ENCODE data around the gene NRCAM. TPM values are rescaled to one million over a fixed set of nuclear protein-coding genes. Genes with fewer than 3 reads are reported as not detected.

Gene NRCAM
- total RNA-seq, 2 donors from 2014 or later = 17.9 to 28.2 TPM

- no peak for DNase-seq
- Mint-ChIP-seq H3K9me3 (no peaks in the 10 kb centered on the region), H3K27me3 (ENCODE audit: insufficient read depth) (no peaks in the 10 kb centered on the region), H3K36me3 (ENCODE audit: low read depth) (peaks cover 11% of the 10 kb centered on the region), H3K4me3 (no peak overlapping the region), H3K27ac (no peak overlapping the region), H3K4me1 (peaks cover 10% of the 10 kb centered on the region)
- no peak overlapping the region for H3K27ac ChIP-seq (ENCODE audit: low read depth, low read length)
- H3K9me3 ChIP-seq (ENCODE audit: control insufficient read depth, low read length) = no peaks in the 10 kb centered on the region
- H3K9ac ChIP-seq (ENCODE audit: extremely low read depth, low read length, poor library complexity, severe bottlenecking) = no peak overlapping the region
- no peaks in the 10 kb centered on the region for H3K27me3 ChIP-seq (ENCODE audit: control insufficient read depth, insufficient read depth, low read length, poor library complexity, severe bottlenecking)
- no peaks in the 10 kb centered on the region for H3K4me1 ChIP-seq (ENCODE audit: control insufficient read depth, insufficient read depth, low read length)
- peaks cover 3% of the 10 kb centered on the region for H3K36me3 ChIP-seq (ENCODE audit: control insufficient read depth, insufficient read depth, low read length)
- no peak overlapping the region for H3K4me3 ChIP-seq (ENCODE audit: low read length)
- no peak for TF ChIP-seq CTCF (conservative IDR thresholded peaks at IDR 0.05)
- 92% methylated on average over 3 of the region's 3 CpGs; no CpG with 5 or more reads in 1 of the 2 experiments for WGBS, 2 experiments (ENCODE audit: insufficient coverage in 1 of 2, insufficient read length in 1 of 2)
Observed at GRCh38 chr7:108227366-108227765, 228.9 kb downstream of the NRCAM start.

GRCh38 chr7:108226816-108227299 lies 229.4 kb downstream of the NRCAM start:
- TF ChIP-seq CTCF (conservative IDR thresholded peaks at IDR 0.05) = no peak
- no peaks in the 10 kb centered on the region for H3K27me3 Mint-ChIP-seq (ENCODE audit: insufficient read depth)
- 92 to 98% methylated on average over 2 to 3 of the region's 3 CpGs for WGBS, 2 experiments (ENCODE audit: insufficient coverage in 1 of 2, insufficient read length in 1 of 2)

GRCh38 chr7:108225531-108226181 lies 230.6 kb downstream of the NRCAM start:
- Mint-ChIP-seq H3K4me3 (no peak overlapping the region), H3K36me3 (ENCODE audit: low read depth) (peaks cover 19% of the 10 kb centered on the region), H3K27me3 (ENCODE audit: insufficient read depth) (no peaks in the 10 kb centered on the region), H3K9me3 (peaks cover 10% of the 10 kb centered on the region), H3K4me1 (peaks cover 10% of the 10 kb centered on the region), H3K27ac (no peak overlapping the region)
- no peak for DNase-seq
- H3K27me3 ChIP-seq (ENCODE audit: control insufficient read depth, insufficient read depth, low read length, poor library complexity, severe bottlenecking) = no peaks in the 10 kb centered on the region
- no peak overlapping the region for H3K9ac ChIP-seq (ENCODE audit: extremely low read depth, low read length, poor library complexity, severe bottlenecking)
- H3K4me3 ChIP-seq (ENCODE audit: low read length) = no peak overlapping the region
- peaks cover 7% of the 10 kb centered on the region for H3K9me3 ChIP-seq (ENCODE audit: control insufficient read depth, low read length)
- peaks cover 3% of the 10 kb centered on the region for H3K36me3 ChIP-seq (ENCODE audit: control insufficient read depth, insufficient read depth, low read length)
- 96% methylated on average over 2 of the region's 2 CpGs; no CpG with 5 or more reads in 1 of the 2 experiments for WGBS, 2 experiments (ENCODE audit: insufficient coverage in 1 of 2, insufficient read length in 1 of 2)
- no peak for TF ChIP-seq CTCF (conservative IDR thresholded peaks at IDR 0.05)
- no peak overlapping the region for H3K27ac ChIP-seq (ENCODE audit: low read depth, low read length)
- H3K4me1 ChIP-seq (ENCODE audit: control insufficient read depth, insufficient read depth, low read length) = no peaks in the 10 kb centered on the region

More at GRCh38 chr7:108226816-108227299, 229.4 kb downstream of the NRCAM start:
- Mint-ChIP-seq H3K4me1 (peaks cover 10% of the 10 kb centered on the region), H3K36me3 (ENCODE audit: low read depth) (peaks cover 11% of the 10 kb centered on the region), H3K9me3 (no peaks in the 10 kb centered on the region), H3K27ac (no peak overlapping the region), H3K4me3 (no peak overlapping the region)
- H3K27me3 ChIP-seq (ENCODE audit: control insufficient read depth, insufficient read depth, low read length, poor library complexity, severe bottlenecking) = no peaks in the 10 kb centered on the region
- H3K4me3 ChIP-seq (ENCODE audit: low read length) = no peak overlapping the region
- no peak overlapping the region for H3K9ac ChIP-seq (ENCODE audit: extremely low read depth, low read length, poor library complexity, severe bottlenecking)
- H3K36me3 ChIP-seq (ENCODE audit: control insufficient read depth, insufficient read depth, low read length) = peaks cover 3% of the 10 kb centered on the region
- no peaks in the 10 kb centered on the region for H3K4me1 ChIP-seq (ENCODE audit: control insufficient read depth, insufficient read depth, low read length)
- H3K9me3 ChIP-seq (ENCODE audit: control insufficient read depth, low read length) = no peaks in the 10 kb centered on the region
- no peak overlapping the region for H3K27ac ChIP-seq (ENCODE audit: low read depth, low read length)
- DNase-seq = no peak
